NCI-H2029 treated with DMSO at 0.1 percent for 48 hours (cell line): Measurements from ENCODE around the gene ARHGAP18.

ENCODE experiments used
- DNase-seq: peaks from one replicate; lab custom pipeline; 2025; lab: John Stamatoyannopoulos, UW

ARHGAP18 gene

GRCh38 chr6:129667034-129667433 lies 42.9 kb downstream of the ARHGAP18 start:
- DNase-seq = no peak

GRCh38 chr6:129665555-129665954 lies 44.4 kb downstream of the ARHGAP18 start:
- no peak for DNase-seq

- DNase-seq = no peak
Observed at GRCh38 chr6:129663531-129663930, 46.4 kb downstream of the ARHGAP18 start.

GRCh38 chr6:129662980-129663431 lies 47.0 kb downstream of the ARHGAP18 start:
- no peak for DNase-seq

- no peak for DNase-seq
Observed at GRCh38 chr6:129662406-129662766, 47.6 kb downstream of the ARHGAP18 start.

- no peak for DNase-seq
Observed at GRCh38 chr6:129661536-129662405, 48.2 kb downstream of the ARHGAP18 start.

DNA sequence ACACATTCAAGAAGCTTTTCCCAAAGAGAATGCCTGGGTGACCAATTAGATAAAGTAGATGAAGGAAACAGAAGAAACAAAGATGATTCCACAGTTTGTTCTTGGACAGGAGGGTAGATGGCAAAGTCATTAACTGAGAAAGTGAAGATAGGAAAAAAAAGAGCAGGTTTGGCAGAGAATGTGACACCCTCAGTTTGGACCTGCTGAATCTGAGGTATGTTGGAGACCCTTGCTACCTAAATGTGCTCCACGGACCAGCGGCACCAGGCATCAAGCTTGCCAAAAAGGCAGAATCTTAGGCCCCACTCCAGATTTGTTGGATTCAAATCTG lies 49.7 kb downstream of the ARHGAP18 start:
- no peak for DNase-seq

DNA sequence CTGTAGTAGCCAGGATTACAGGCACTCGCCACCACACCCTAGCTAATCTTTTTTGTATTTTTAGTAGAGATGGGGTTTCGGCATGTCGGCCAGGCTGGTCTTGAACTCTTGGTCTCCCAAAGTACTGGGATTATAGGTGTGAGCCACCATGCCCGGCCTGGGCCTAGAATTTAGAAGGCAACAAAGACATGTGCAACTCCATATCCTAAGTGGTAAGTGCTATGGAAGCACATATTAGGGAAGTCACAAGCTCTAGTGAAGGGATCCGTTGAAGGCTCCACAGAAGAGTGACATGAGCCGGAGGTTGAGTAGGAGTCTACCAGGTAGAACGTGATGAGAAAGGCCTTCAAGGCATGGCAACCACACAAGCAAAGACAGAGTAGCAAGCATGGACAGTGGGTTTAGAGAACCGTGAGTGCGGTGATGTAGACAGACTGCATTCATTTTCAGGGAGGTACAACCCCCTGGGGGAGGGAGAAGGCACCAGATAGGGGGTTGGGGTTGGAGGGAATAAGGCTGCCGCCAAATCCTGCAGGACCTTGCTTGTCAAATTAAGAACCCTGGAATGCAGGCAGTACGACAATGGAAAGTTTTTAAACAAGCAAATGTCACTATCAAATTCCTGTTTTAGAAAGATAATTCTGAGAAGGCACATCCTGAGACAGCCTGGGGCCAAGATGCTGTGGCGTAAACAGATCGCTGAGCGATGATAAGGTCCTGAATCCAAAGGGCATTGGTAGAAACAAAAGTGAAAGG lies 50.2 kb downstream of the ARHGAP18 start:
- no peak for DNase-seq

DNA sequence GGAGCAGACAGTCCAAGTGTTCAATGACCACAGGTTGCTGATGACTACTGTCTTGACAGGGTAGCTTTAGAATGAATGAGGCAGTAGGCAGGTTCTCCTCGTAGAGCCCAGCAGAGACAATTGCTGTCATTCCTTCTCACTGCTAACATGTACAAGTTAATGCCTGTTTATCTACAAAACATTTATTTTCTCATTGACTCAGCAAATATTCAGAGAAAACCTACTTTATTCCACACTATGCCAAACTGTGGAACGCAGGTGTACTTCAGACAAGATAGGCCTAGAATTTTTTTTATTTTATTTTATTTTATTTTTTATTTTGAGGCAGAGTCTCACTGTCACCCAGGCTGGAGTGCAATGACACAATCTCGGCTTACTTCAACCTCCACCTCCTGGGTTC lies 50.8 kb downstream of the ARHGAP18 start:
- no peak for DNase-seq

GRCh38 chr6:129657483-129657882 lies 52.5 kb downstream of the ARHGAP18 start:
- DNase-seq = no peak

GRCh38 chr6:129655334-129655733 lies 54.6 kb downstream of the ARHGAP18 start:
- no peak for DNase-seq

DNA sequence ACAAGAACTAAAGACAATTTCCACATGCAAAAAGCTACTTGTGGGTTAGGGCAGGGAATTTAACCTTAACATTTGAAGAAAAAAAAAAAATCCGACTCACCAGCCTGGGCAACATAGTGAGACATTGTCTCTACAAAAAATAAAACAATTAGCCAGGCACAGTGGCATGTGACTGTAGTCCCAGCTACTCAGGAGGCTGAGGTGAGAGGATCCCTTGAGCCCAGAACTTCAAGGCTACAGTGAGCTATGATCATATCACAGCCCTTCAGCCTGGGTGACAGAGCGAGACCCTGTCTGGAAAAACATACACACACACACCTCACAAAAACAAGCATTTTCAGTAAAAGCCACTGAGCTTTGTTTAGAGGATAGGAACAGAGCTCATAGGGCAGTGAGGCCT lies 56.2 kb downstream of the ARHGAP18 start:
- DNase-seq = no peak

DNA sequence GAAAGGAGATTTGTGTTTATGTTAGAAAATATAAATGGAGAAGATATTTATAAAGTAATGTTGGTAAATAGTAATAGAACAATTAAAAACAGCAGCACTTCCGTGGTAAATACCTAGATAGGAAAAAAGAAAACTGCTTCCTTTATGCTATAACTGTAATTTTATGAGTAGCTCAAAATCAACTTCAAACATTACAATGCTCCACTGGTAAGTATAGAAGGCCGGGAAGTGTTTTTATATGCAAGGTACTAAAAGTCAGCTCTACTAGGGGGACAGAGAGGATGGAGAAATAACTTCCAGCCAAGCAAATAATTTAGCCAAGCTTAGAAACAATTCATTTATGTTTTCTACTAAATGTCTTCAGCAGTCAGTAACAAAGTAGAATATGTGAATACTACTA lies 56.7 kb downstream of the ARHGAP18 start:
- DNase-seq = no peak

DNA sequence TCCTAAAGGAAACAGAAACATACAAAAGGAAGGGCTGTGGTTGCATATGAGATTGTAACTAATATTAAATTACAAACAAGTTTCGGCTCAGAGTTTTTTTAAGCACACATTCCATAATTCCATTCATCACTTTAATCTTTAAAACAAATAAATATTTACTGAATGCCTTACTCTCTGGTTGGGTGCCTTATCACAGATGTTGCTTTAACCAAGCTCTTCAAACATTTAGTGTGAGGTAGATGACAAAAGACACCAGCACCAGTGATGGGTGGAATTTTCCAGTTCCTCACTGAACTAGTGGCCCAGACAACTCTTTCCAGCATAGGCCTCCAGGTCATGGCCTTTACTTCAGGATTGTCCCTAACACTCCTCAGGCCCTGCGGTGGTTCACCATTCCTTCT lies 58.7 kb downstream of the ARHGAP18 start:
- no peak for DNase-seq

GRCh38 chr6:129648819-129649491 lies 61.0 kb downstream of the ARHGAP18 start:
- no peak for DNase-seq

DNA sequence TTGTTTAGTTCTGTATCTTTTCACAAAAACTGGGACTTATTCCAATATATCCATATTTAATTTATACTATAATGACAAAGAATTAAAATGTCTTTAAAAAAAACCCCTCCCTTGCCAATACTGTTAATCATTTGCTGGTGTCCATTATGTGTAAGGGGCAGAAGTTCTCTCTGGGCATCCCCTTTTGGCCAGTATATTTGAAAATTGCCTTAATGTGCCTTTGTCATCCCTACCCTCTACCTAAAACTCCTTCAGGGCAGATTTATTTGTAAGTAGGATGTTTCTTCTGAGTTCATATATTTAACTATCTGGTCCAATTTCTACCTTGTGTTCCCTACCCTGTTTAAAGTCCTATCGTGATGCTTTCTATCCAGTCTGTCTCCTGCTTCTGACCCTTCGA lies 62.9 kb downstream of the ARHGAP18 start:
- no peak for DNase-seq

- DNase-seq = no peak
Observed at GRCh38 chr6:129646642-129647041, 63.3 kb downstream of the ARHGAP18 start.

- no peak for DNase-seq
Observed at GRCh38 chr6:129645830-129646579, 64.0 kb downstream of the ARHGAP18 start.

DNA sequence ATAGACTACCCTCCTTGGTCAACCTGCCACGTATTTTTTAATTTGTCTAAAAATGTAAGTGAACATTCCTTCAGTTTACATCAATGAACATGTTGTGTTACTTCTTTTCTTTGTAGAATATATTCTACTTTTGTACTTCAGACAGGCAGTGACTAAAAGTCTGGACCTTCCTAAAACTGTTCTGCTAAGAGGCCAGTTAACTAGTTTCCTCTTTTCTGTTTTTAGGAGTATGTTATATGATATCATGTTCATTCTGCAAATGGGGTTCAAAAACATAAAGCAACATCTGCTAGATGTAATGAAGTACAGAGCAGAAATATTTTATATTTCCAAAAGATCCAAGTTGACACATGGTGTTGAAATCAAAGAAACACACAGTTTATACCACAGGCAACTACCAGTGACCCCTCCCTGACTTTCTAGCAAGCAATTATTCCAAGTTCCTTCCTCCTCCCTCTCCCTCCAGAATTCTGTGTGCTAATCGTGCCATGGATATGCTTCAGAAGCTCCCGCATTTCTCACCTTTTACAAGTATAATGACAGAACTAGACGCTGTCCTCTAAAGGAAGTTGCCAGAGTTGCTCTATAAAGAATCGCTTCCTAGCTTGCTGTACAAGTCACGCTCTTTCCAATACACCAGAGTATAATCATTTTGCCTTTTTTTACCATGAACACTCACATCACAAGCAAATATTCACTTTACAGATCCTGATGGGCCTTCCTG lies 64.7 kb downstream of the ARHGAP18 start:
- DNase-seq = no peak

GRCh38 chr6:129644567-129645015 lies 65.4 kb downstream of the ARHGAP18 start:
- no peak for DNase-seq

GRCh38 chr6:129643968-129644367 lies 66.0 kb downstream of the ARHGAP18 start:
- DNase-seq = no peak
